Measurements from ENCODE around the gene SLC29A4.

SLC29A4 gene

DNA sequence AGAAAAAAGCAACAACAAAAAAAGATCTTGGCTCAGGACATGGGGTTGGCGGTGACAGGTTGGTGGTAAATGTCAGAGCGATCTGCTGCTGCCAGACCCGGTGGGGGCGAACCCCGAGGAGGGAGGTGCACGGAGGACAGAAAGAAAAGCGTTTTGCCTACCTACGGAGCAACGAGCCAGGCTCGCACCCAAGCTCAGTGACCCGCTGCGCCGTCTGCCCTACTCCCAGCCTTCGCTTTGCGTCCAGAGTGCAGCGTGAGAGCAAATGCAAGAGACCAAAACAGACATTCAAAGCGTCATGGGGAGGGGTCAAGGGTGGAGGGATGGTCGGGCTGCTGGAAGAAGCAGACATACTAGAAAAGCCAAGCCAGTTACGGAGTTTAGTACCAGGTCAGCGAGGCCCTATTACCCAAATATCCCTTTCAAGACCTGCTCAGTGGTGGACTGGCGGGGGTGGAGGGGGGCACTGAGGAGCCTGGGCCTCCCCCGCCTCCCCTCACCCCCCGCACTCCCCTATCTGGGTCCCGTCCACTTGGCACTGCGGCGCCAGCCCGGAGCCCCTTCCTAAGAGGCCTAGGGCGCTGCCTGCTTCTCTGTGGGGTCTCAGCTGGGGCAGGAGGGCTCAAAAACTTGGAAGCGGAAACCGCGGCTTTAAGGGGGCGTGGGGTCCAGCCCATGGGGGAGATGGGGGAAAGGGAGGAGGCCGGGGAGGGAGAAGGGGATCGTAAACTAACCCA, 66.9 kb downstream of the SLC29A4 start:
- DNase-seq (ENCODE audit: insufficient read length, low spot score), result no peak
- FAIRE-seq, result no peak

DNA sequence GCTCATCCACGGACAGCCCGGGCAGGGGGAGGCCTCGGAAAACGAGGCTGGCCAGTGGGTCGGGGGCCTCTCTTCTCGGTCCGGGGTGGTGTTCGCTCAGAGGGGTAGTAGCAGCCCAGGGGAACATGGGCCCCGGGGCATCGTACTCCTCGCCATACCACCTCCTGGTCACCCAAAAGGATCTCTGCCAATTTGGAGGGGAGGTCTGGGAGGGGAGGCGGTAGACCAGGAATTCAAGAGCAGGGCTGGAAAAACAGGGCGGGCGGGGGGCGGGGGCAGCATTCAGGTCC, 67.4 kb downstream of the SLC29A4 start:
- no peak for DNase-seq (ENCODE audit: insufficient read length, low spot score)

DNA sequence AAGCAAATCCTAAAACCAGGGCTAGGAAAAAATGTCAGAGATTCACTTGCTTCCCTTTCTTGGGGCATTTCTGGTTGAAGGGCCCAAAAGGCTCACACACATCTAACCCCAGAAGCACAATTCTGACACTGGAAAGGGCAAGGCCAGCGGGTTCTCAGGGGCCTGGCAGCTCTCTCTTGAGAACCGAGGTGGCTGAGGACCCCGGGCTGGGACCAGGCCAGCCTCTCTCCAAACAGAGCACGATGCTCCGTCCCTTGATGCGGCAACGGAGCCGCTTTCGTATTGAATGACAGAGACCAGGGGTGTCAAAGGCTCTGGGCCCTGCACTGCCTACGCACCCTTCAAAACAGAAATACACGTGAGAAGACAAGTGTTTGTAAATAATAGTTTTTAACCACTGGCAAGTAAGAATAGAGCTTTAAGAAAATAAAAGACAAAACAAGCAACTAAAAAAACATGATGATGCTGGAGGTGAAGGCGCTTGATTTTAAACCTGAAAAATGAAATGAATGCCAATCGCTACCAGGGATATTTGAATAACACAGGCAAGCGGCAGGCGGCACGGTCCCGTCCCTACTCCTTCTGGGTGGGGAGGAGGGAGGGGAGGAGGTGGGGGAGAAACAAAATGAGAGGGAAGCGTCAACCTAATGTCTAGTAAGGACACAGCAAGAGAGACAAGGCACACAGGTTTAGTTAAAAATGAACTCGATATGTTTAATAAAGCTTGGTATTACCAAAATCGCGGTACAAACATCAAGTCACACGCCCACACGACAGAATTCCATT, 68.0 kb downstream of the SLC29A4 start:
- DNase-seq (ENCODE audit: insufficient read length, low spot score), result no peak
- no peak for FAIRE-seq

More for the DNA sequence above, 67.4 kb downstream of the SLC29A4 start:
- no peak for FAIRE-seq

DNA sequence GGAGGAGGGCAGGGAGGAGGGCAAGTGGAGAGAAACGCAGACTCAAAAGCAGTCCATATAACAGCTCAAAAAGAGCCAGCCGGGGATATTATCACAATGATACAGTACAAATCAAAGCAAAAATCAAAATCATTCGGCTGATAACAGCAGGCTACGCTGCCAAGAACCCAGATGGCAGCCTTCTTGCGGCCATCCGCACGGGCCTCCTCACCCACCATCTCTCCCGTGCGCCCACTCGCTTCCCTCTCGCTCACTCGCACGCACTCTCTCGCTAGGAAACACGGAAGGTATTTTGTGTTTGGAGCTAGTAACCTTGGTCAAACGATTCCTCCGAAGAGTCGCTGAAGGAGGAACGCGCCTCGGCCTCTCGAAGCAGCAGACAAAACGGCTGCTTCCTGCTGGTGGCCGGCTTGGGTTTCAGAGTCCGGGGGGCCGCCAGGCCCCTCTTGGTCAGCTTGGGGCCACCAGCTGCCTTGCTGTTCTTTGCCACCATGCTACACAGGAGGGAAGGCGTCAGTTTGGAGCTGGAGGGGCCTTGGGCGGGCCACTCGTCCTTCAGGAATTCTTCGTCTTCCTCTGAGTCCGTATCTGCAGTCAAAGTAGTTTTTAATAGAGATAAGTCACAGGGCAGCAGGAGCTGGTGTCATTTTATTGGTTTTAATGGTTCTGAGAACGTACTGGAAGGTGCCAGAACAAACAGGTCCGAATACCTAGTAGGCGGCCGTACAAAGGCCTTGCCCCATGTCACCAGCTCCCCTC, 68.9 kb downstream of the SLC29A4 start:
- FAIRE-seq (no peak), DNase-seq (ENCODE audit: insufficient read length, low spot score) (no peak)

DNA sequence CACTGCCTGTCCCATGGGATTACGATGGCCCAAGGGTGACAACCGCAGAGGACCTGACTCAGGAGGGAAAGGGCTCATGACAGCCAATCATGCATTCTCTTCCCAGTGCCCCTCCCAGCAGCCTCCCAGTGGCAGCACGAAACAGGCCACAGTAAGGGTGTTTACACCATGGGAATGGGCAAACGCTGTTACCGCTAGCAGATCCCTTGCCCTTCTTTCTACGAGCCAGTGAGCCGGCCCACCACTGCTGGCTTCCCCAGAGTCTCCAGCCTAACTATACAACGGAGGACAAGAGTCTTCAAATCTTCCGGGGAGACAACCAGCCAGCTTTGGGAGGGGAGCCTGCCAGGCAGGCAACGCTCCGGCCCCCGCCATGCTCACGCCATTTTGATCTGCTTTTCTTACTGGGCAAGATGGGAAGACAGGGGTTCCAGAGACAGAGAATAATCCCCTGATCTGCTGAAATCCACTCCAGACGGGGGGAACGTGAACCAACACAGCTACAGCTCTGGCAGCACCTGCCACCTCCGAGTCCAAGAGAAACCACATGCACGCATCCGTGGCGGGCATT, 69.8 kb downstream of the SLC29A4 start:
- no peak for FAIRE-seq
- DNase-seq (ENCODE audit: insufficient read length, low spot score), result no peak

DNA sequence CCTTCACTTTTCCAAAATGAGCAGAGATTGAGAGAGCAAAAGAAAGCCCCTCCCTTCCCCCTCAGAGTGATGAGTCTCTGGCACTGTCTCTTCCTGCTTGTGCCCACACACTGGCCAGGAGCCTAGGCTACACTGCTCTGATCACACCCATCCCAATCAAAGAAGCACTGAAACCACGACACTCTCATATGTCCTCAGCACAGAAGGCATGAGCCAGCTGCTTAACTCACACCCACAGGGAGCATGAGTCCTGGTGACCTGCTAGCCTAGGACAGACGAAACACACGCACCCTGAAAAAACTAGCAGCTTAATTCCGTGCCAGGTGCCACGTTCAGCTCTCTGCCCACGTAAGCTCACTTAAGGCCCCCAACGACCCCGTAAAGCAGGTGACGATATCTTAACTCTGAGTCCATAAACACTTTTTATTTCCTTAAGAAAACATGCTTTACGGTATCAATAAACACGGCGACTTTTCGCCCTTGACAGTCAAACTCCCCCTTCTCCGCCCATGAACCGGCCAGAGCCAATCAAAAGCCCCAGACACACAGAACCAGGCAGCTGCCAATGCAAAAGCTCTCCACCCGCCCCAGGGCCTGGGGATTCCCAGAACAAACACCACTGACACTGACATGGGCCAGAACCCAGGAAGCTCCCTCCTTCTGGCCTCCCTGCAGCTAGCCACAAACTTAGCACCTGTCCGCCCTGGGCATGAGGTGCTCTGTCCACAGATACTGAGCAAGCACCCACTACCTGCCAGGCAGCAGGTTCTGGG, 71.9 kb downstream of the SLC29A4 start:
- no peak for DNase-seq (ENCODE audit: insufficient read length, low spot score)
- no peak for FAIRE-seq
